ENCODE results near the gene EHMT1. TPM values are rescaled to one million over a fixed set of nuclear protein-coding genes. Genes with fewer than 3 reads are reported as not detected.

The EHMT1 gene
- total RNA-seq, 2 experiments from 2014 or later: 145 to 295 TPM

- Histone ChIP-seq H3K4me2 (ENCODE audit: low read length) (no peak overlapping the region), H3K36me3 (ENCODE audit: insufficient read depth, low read length) (peaks cover 84% of the 10 kb centered on the region), H3K4me1 (ENCODE audit: insufficient read depth, low read length, poor library complexity, severe bottlenecking) (no peaks in the 10 kb centered on the region), H3K9me3 (ENCODE audit: low read length) (peaks cover 8% of the 10 kb centered on the region; the same call in 1 of the 2 replicates), H3K4me3 (ENCODE audit: low read depth, low read length, poor library complexity, severe bottlenecking) (no peak overlapping the region), H4K20me1 (ENCODE audit: insufficient read depth, low read length) (no peaks in the 10 kb centered on the region), H3K27ac (ENCODE audit: low read depth, low read length, poor library complexity, severe bottlenecking) (no peak overlapping the region), H3K9me2 (ENCODE audit: insufficient read depth, low read length) (no peaks in the 10 kb centered on the region), H3K79me2 (ENCODE audit: insufficient read depth, low read depth, low read length) (0 out of 2 replicates have a peak, but pooled peaks cover 4% of the 10 kb centered on the region), H2AFZ (ENCODE audit: low read length) (no peak overlapping the region)
- CTCF ChIA-PET (ENCODE audit: unreplicated experiment): no interaction called here
- DNase-seq (ENCODE audit: low spot score): no peak
- no TSS peak for BruUV-seq (replicated peaks)
- intact Hi-C loops (cut with micrococcal nuclease; ENCODE audit: unreplicated experiment): no loop called here
- TF ChIP-seq EZH2phosphoT487 (IDR thresholded peaks at IDR 0.05; ENCODE audit: borderline replicate concordance, low read depth, low read length): no peak
- TF ChIP-seq, protein P1, sequence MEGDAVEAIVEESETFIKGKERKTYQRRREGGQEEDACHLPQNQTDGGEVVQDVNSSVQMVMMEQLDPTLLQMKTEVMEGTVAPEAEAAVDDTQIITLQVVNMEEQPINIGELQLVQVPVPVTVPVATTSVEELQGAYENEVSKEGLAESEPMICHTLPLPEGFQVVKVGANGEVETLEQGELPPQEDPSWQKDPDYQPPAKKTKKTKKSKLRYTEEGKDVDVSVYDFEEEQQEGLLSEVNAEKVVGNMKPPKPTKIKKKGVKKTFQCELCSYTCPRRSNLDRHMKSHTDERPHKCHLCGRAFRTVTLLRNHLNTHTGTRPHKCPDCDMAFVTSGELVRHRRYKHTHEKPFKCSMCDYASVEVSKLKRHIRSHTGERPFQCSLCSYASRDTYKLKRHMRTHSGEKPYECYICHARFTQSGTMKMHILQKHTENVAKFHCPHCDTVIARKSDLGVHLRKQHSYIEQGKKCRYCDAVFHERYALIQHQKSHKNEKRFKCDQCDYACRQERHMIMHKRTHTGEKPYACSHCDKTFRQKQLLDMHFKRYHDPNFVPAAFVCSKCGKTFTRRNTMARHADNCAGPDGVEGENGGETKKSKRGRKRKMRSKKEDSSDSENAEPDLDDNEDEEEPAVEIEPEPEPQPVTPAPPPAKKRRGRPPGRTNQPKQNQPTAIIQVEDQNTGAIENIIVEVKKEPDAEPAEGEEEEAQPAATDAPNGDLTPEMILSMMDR (conservative IDR thresholded peaks at IDR 0.05; ENCODE audit: low read length): no peak
- POLR2A ChIA-PET: no interaction called here
Observed at GRCh38 chr9:137818286-137818685, 199.5 kb downstream of the EHMT1 start.

GRCh38 chr9:137820161-137820855, 201.5 kb downstream of the EHMT1 start:
- no TSS peak for BruUV-seq (replicated peaks)
- no peak for DNase-seq (ENCODE audit: low spot score)

More at GRCh38 chr9:137820161-137820855, 201.5 kb downstream of the EHMT1 start:
- peaks cover 83% of the 10 kb centered on the region for H3K36me3 ChIP-seq (ENCODE audit: insufficient read depth, low read length)
- H3K4me3 ChIP-seq (ENCODE audit: low read depth, low read length, poor library complexity, severe bottlenecking): no peak overlapping the region
- 0 out of 2 replicates have a peak, but pooled peaks cover 4% of the 10 kb centered on the region for H3K79me2 ChIP-seq (ENCODE audit: insufficient read depth, low read depth, low read length)
- POLR2A ChIA-PET: no interaction called here
- intact Hi-C loops (cut with micrococcal nuclease; ENCODE audit: unreplicated experiment): no loop called here
- CTCF ChIA-PET (ENCODE audit: unreplicated experiment): no interaction called here
- peaks cover 7% of the 10 kb centered on the region for H3K4me1 ChIP-seq (ENCODE audit: insufficient read depth, low read length, poor library complexity, severe bottlenecking)
- H3K9me2 ChIP-seq (ENCODE audit: insufficient read depth, low read length): no peaks in the 10 kb centered on the region
- peaks cover 8% of the 10 kb centered on the region; the same call in 1 of the 2 replicates for H3K9me3 ChIP-seq (ENCODE audit: low read length)
- TF ChIP-seq EZH2phosphoT487 (IDR thresholded peaks at IDR 0.05; ENCODE audit: borderline replicate concordance, low read depth, low read length): no peak
- TF ChIP-seq, protein P1 (conservative IDR thresholded peaks at IDR 0.05; ENCODE audit: low read length): no peak
- no peak overlapping the region for H3K27ac ChIP-seq (ENCODE audit: low read depth, low read length, poor library complexity, severe bottlenecking)
- H2AFZ ChIP-seq (ENCODE audit: low read length): no peak overlapping the region
- no peak overlapping the region for H3K4me2 ChIP-seq (ENCODE audit: low read length)
- H4K20me1 ChIP-seq (ENCODE audit: insufficient read depth, low read length): no peaks in the 10 kb centered on the region
